ENCODE results near the gene STEEP1. TPM values are rescaled to one million over a fixed set of nuclear protein-coding genes. Genes with fewer than 3 reads are reported as not detected.

Gene STEEP1
- total and polyA plus RNA-seq, 2 of the 13 experiments (the other 11 are each of a cell fraction or from before 2014, with no cell fraction given), result 7.7 to 23.1 TPM

GRCh38 chrX:119502727-119503483 is 62.3 kb downstream of the STEEP1 start (continued):
- TF ChIP-seq TBX2 (CRISPR knock-in tag; IDR thresholded peaks at IDR 0.05; ENCODE audit: borderline replicate concordance) (peak; percentile 68), ZNF891 (CRISPR knock-in tag; IDR thresholded peaks at IDR 0.05) (no peak), KDM2A (CRISPR knock-in tag; IDR thresholded peaks at IDR 0.05; ENCODE audit: borderline replicate concordance, low read depth) (no peak), LBX2 (CRISPR knock-in tag; IDR thresholded peaks at IDR 0.05; ENCODE audit: borderline replicate concordance) (no peak), ZNF281 (CRISPR knock-in tag; IDR thresholded peaks at IDR 0.05; ENCODE audit: borderline replicate concordance) (no peak), KDM1A (CRISPR knock-in tag; IDR thresholded peaks at IDR 0.05) (no peak), ZNF713 (CRISPR knock-in tag; IDR thresholded peaks at IDR 0.05) (no peak), JUN (CRISPR knock-in tag; IDR thresholded peaks at IDR 0.05) (no peak), HINFP (CRISPR knock-in tag; IDR thresholded peaks at IDR 0.05; ENCODE audit: low read depth) (no peak), ZBTB21 (CRISPR knock-in tag; IDR thresholded peaks at IDR 0.05) (no peak), MIXL1 (CRISPR knock-in tag; IDR thresholded peaks at IDR 0.05) (peak; percentile 52; the same call in 1 of the 2 replicates), THAP11 (CRISPR knock-in tag; IDR thresholded peaks at IDR 0.05) (no peak), ZKSCAN8 (CRISPR knock-in tag; IDR thresholded peaks at IDR 0.05; ENCODE audit: borderline replicate concordance) (no peak), ZNF784 (CRISPR knock-in tag; IDR thresholded peaks at IDR 0.05; ENCODE audit: borderline replicate concordance) (no peak), POLR2A (IDR thresholded peaks at IDR 0.05; ENCODE audit: insufficient read depth in 1 of 2, low read depth in 2 of 2, low read length in 2 of 2) (peak in 1 of 2 experiments; percentile 34; a peak in 1 of 4 replicates)
- TF ChIP-seq, protein P1, sequence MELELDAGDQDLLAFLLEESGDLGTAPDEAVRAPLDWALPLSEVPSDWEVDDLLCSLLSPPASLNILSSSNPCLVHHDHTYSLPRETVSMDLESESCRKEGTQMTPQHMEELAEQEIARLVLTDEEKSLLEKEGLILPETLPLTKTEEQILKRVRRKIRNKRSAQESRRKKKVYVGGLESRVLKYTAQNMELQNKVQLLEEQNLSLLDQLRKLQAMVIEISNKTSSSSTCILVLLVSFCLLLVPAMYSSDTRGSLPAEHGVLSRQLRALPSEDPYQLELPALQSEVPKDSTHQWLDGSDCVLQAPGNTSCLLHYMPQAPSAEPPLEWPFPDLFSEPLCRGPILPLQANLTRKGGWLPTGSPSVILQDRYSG (CRISPR knock-in tag; IDR thresholded peaks at IDR 0.05), result no peak
- TF ChIP-seq, protein P2, sequence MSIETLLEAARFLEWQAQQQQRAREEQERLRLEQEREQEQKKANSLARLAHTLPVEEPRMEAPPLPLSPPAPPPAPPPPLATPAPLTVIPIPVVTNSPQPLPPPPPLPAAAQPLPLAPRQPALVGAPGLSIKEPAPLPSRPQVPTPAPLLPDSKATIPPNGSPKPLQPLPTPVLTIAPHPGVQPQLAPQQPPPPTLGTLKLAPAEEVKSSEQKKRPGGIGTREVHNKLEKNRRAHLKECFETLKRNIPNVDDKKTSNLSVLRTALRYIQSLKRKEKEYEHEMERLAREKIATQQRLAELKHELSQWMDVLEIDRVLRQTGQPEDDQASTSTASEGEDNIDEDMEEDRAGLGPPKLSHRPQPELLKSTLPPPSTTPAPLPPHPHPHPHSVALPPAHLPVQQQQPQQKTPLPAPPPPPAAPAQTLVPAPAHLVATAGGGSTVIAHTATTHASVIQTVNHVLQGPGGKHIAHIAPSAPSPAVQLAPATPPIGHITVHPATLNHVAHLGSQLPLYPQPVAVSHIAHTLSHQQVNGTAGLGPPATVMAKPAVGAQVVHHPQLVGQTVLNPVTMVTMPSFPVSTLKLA (IDR thresholded peaks at IDR 0.05), result no peak
- TF ChIP-seq, protein P3, sequence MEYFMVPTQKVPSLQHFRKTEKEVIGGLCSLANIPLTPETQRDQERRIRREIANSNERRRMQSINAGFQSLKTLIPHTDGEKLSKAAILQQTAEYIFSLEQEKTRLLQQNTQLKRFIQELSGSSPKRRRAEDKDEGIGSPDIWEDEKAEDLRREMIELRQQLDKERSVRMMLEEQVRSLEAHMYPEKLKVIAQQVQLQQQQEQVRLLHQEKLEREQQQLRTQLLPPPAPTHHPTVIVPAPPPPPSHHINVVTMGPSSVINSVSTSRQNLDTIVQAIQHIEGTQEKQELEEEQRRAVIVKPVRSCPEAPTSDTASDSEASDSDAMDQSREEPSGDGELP (IDR thresholded peaks at IDR 0.05; ENCODE audit: borderline replicate concordance, low read depth), result no peak
- TF ChIP-seq, protein P4, sequence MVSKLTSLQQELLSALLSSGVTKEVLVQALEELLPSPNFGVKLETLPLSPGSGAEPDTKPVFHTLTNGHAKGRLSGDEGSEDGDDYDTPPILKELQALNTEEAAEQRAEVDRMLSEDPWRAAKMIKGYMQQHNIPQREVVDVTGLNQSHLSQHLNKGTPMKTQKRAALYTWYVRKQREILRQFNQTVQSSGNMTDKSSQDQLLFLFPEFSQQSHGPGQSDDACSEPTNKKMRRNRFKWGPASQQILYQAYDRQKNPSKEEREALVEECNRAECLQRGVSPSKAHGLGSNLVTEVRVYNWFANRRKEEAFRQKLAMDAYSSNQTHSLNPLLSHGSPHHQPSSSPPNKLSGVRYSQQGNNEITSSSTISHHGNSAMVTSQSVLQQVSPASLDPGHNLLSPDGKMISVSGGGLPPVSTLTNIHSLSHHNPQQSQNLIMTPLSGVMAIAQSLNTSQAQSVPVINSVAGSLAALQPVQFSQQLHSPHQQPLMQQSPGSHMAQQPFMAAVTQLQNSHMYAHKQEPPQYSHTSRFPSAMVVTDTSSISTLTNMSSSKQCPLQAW (CRISPR knock-in tag; IDR thresholded peaks at IDR 0.05), result no peak

Measured in HepG2 (cell line).